Vagina (tissue), 2 donors: ENCODE measurements around the gene FAF2.

Experiments used
- POLR2A ChIP-seq, 2 donors: fragments of 450-650 bp; IDR thresholded peaks; one replicate each; pipeline ENCODE4 v1.6.1; 2017; ENCODE audit warnings: antibody characterized with exemption in 2 of 2, mild to moderate bottlenecking in 2 of 2, moderate library complexity in 2 of 2
- POLR2AphosphoS5 ChIP-seq, 2 donors: sonication (generic); formaldehyde crosslinking; IDR thresholded peaks; one replicate each; pipeline ENCODE4 v1.9.0; 2017; ENCODE audit warnings: antibody characterized with exemption in 2 of 2, mild to moderate bottlenecking in 2 of 2, low read depth in 1 of 2; ENCODE audit not compliant: insufficient read depth in 1 of 2
- TF ChIP-seq, protein P1 (sequence below), 3 experiments: fragments of 450-650 bp in 2 of 3; fragments of 200-600 bp in 1 of 3; sonication (generic) in 1 of 3; IDR thresholded peaks; one replicate each; pipeline ENCODE4 v1.5.1; 2017 to 2019; ENCODE audit warnings: antibody characterized with exemption in 3 of 3, mild to moderate bottlenecking in 2 of 3, moderate library complexity in 2 of 3

DNA sequence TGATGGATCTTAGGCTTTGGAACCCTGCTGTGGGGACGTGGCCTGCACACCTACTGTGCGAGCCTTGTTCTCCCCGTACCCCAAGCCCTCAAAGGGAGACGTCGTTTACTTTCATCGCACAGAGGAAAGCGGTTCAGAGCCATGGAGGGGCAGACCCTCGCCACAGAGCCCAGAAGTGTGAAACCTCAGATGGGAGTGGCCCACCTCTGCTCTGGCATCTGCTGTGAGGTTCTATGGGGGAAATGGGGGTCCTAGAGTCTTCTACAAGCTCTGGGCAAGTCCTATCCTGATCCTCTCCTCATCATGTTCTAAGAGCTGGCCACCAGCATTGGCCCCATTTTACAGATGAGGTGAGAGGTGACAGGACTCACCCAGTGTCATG lies 92.8 kb downstream of the FAF2 start:
- TF ChIP-seq, protein P1, sequence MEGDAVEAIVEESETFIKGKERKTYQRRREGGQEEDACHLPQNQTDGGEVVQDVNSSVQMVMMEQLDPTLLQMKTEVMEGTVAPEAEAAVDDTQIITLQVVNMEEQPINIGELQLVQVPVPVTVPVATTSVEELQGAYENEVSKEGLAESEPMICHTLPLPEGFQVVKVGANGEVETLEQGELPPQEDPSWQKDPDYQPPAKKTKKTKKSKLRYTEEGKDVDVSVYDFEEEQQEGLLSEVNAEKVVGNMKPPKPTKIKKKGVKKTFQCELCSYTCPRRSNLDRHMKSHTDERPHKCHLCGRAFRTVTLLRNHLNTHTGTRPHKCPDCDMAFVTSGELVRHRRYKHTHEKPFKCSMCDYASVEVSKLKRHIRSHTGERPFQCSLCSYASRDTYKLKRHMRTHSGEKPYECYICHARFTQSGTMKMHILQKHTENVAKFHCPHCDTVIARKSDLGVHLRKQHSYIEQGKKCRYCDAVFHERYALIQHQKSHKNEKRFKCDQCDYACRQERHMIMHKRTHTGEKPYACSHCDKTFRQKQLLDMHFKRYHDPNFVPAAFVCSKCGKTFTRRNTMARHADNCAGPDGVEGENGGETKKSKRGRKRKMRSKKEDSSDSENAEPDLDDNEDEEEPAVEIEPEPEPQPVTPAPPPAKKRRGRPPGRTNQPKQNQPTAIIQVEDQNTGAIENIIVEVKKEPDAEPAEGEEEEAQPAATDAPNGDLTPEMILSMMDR (IDR thresholded peaks at IDR 0.05) = no peak
- no peak for TF ChIP-seq POLR2A (IDR thresholded peaks at IDR 0.05)
- no peak for TF ChIP-seq POLR2AphosphoS5 (IDR thresholded peaks at IDR 0.05; ENCODE audit: insufficient read depth in 1 of 2, low read depth in 1 of 2)
